Measurements from ENCODE around the gene SHC1. TPM values are rescaled to one million over a fixed set of nuclear protein-coding genes. Genes with fewer than 3 reads are reported as not detected.
"Not testable (repeated sequence)": the region's sequence is repeated elsewhere in the genome, so short reads cannot be mapped to it uniquely, and the experiment has no call there.

The SHC1 gene
- polyA plus RNA-seq, 1 of the 3 experiments (the other 2 are of a cell fraction) = 338 TPM

GRCh38 chr1:154978360-154978759, 7.8 kb upstream of the SHC1 start:
- no peaks in the 10 kb centered on the region for H3K9me2 ChIP-seq
- H3K4me3 ChIP-seq (ENCODE audit: low read depth in 2 of 2, low read length in 1 of 2) = no peak overlapping the region
- 72% methylated on average over 3 of the region's 3 CpGs for WGBS (ENCODE audit: low lambda C conversion rate)
- CTCF ChIA-PET = interaction anchor here (0.9 to 37.5 kb wide), 6 partner anchors 17 to 83 kb away, joined by 3 to 640 read pairs (median 5); partner anchors contain the start of genes ADAM15, LENEP, PYGO2 and ZBTB7B
- no peak for DNase-seq
- POLR2A ChIA-PET = interaction anchor here (1.2 to 2.8 kb wide), 8 partner anchors 8 to 73 kb away, joined by 3 to 25 read pairs (median 4); partner anchors contain the start of genes ADAM15, LENEP, PBXIP1 and PYGO2
- peak overlapping the region; percentile 99 to 100; a peak in 3 of 4 replicates for H3K27ac ChIP-seq (ENCODE audit: low read depth in 2 of 2, low read length in 1 of 2)
- H3F3A ChIP-seq (replicated peaks; ENCODE audit: insufficient read depth) = peaks cover 21% of the 10 kb centered on the region
- no peak overlapping the region for H2AFZ ChIP-seq (ENCODE audit: low read depth)
- no peaks in the 10 kb centered on the region for H3K27me3 ChIP-seq (ENCODE audit: insufficient read depth)
- H3K79me2 ChIP-seq (ENCODE audit: insufficient read depth) = peaks cover 73% of the 10 kb centered on the region
- no peaks in the 10 kb centered on the region for H4K20me1 ChIP-seq (ENCODE audit: insufficient read depth)
- no peak overlapping the region for H3K4me2 ChIP-seq
- no peaks in the 10 kb centered on the region for H3K9me3 ChIP-seq
- peak; percentile 55 for TF ChIP-seq TCF12 (IDR thresholded peaks at IDR 0.05)
- TF ChIP-seq PBX3 (IDR thresholded peaks at IDR 0.05) = no peak
- 0 out of 2 replicates have a peak, but pooled peaks have one; percentile 27 for TF ChIP-seq TEAD4 (IDR thresholded peaks at IDR 0.05; ENCODE audit: borderline replicate concordance, insufficient read depth)
- TF ChIP-seq ZBTB33 (IDR thresholded peaks at IDR 0.05; ENCODE audit: borderline replicate concordance, low read depth) = no peak
- no peak for TF ChIP-seq RFX5 (IDR thresholded peaks at IDR 0.05; ENCODE audit: low read length)
- TF ChIP-seq CHD2 (IDR thresholded peaks at IDR 0.05; ENCODE audit: low read length, partially characterized antibody) = peak; percentile 69
- TF ChIP-seq EP300 (IDR thresholded peaks at IDR 0.05; ENCODE audit: borderline replicate concordance in 1 of 2, low read depth in 1 of 2, low read length in 1 of 2) = peak in 1 of 2 experiments; percentile 99; a peak in 2 of 4 replicates
- TF ChIP-seq MXI1 (IDR thresholded peaks at IDR 0.05; ENCODE audit: low read depth, low read length) = peak; percentile 44; the same call in 1 of the 2 replicates
- no peak for TF ChIP-seq FOXM1 (IDR thresholded peaks at IDR 0.05; ENCODE audit: low read depth)
- peak; percentile 91 for TF ChIP-seq GATA2 (CRISPR knock-in tag; IDR thresholded peaks at IDR 0.05)
- TF ChIP-seq FOXJ3 (CRISPR knock-in tag; IDR thresholded peaks at IDR 0.05) = peak; percentile 93
- no peak for TF ChIP-seq RAD21 (IDR thresholded peaks at IDR 0.05; ENCODE audit: low read length)
- TF ChIP-seq FOSL2 (IDR thresholded peaks at IDR 0.05; ENCODE audit: borderline replicate concordance, low read depth) = no peak
- no peak for TF ChIP-seq MEF2A (IDR thresholded peaks at IDR 0.05; ENCODE audit: borderline replicate concordance, low read depth)
- TF ChIP-seq RCOR1 (IDR thresholded peaks at IDR 0.05; ENCODE audit: low read length) = peak; percentile 94
- TF ChIP-seq YY1 (IDR thresholded peaks at IDR 0.05; ENCODE audit: low read depth) = no peak
- no peak for TF ChIP-seq RXRA (IDR thresholded peaks at IDR 0.05; ENCODE audit: borderline replicate concordance, low read depth)
- H3K4me1 ChIP-seq (ENCODE audit: control insufficient read depth in 1 of 2, insufficient read depth in 2 of 2, low read depth in 1 of 2, low read length in 1 of 2) = peaks cover 17 to 35% of the 10 kb centered on the region in 2 experiments; a peak in 3 of 4 replicates
- H3K36me3 ChIP-seq (replicated peaks in 1 of 2; ENCODE audit: control insufficient read depth in 1 of 2, insufficient read depth in 2 of 2, low read length in 1 of 2) = peaks cover 7 to 10% of the 10 kb centered on the region in 2 experiments
- H3K9ac ChIP-seq = no peak overlapping the region

- POLR2A ChIA-PET = interaction anchor here (1.2 to 2.7 kb wide), 5 partner anchors 12 to 26 kb away, joined by 3 to 16 read pairs (median 5); partner anchors contain the start of genes LENEP, PBXIP1 and PYGO2
- not testable (repeated sequence) for DNase-seq; H3K36me3 ChIP-seq (replicated peaks in 1 of 2; ENCODE audit: control insufficient read depth in 1 of 2, insufficient read depth in 2 of 2, low read length in 1 of 2); H3K27me3 ChIP-seq (ENCODE audit: insufficient read depth); H3K9ac ChIP-seq; H3K9me3 ChIP-seq; H4K20me1 ChIP-seq (ENCODE audit: insufficient read depth); H2AFZ ChIP-seq (ENCODE audit: low read depth); H3K4me3 ChIP-seq (ENCODE audit: low read depth in 2 of 2, low read length in 1 of 2); H3K9me2 ChIP-seq
- Histone ChIP-seq H3F3A (replicated peaks; ENCODE audit: insufficient read depth) (peaks cover 27% of the 10 kb centered on the region), H3K4me1 (ENCODE audit: control insufficient read depth in 1 of 2, insufficient read depth in 2 of 2, low read depth in 1 of 2, low read length in 1 of 2) (peaks cover 17 to 40% of the 10 kb centered on the region in 2 experiments; a peak in 3 of 4 replicates), H3K79me2 (ENCODE audit: insufficient read depth) (peaks cover 72% of the 10 kb centered on the region), H3K4me2 (0 out of 2 replicates have a peak overlapping the region, but pooled peaks have one; percentile 91), H3K27ac (ENCODE audit: low read depth in 2 of 2, low read length in 1 of 2) (peak overlapping the region; percentile 99 to 100; a peak in 3 of 4 replicates)
- CTCF ChIA-PET = interaction anchor here (0.9 to 37.5 kb wide), 6 partner anchors 16 to 43 kb away, joined by 3 to 640 read pairs (median 4); partner anchors contain the start of genes LENEP, PYGO2 and ZBTB7B
- WGBS (ENCODE audit: low lambda C conversion rate) = 55% methylated on average over 3 of the region's 3 CpGs
Measured at GRCh38 chr1:154977762-154978161, 7.2 kb upstream of the SHC1 start.

All from SK-N-SH (cell line).